Activated T-cell treated with anti-CD3 and anti-CD28 coated beads, Interleukin-2, amount 50 U/mL, for 1 hour (primary cell): ENCODE results near the gene CNTN4.
"Not testable (repeated sequence)": the region's sequence is repeated elsewhere in the genome, so short reads cannot be mapped to it uniquely, and the experiment has no call there.

Source experiments
- DNase-seq: peaks from one replicate; pipeline ENCODE4 v3.0.0-alpha.2; 2020

CNTN4 gene

DNA sequence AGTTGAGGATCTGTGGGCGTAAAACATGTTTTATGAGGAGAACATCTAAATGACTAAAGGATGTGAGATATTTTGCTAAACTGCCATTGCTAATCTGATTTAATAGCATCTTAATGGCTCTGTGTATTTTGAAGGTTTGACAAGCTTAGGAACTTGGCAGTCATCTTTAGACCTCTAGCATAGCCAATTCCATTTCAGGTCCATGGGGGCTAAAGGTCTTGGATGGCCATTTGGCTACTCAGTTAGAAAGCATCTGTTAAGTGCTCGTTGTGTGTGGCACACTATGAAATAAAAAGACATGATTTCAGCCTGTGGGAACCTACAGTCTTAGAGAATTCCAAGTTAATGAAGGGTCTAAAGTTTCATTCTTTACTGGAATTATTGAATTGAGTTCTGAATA is 775.3 kb downstream of the CNTN4 start:
- no peak for DNase-seq

DNA sequence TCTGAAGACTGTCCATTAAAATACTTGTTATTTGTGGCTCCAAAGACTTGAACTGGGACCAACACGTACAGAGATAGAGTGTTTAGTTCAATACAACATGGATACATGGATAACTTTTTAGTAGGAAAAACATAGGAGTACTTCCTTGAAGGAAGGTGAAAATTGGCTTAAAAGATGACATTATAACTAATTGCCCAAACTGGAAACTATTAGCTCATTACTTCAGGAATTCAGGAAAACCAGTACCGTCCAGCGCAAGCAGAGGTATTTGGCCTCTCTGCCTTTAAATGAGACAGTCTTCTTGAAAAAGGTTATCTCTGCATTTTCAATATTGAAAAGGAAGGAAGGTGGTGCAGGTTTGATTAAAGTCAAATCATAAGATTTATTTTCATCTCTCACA is 777.0 kb downstream of the CNTN4 start:
- no peak for DNase-seq

DNA sequence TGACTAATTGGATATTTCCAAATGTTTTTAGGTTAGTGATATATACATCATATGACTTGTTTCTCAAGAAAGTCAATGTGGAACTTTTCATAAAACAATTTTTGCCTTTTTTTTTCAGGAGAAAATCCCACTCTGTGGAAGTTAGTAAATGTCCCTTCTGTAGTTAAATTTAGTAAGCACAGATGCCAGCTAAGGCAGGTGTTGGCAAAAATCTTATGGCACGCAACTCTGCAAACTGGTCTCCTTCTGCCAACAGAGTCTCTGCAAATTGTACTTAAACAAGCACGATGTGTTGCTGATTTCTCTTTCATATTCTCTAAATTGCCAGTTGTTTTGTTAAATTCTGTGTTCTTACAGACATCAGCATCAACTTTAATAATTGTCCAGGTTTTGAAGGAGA is 777.7 kb downstream of the CNTN4 start:
- DNase-seq, result no peak

DNA sequence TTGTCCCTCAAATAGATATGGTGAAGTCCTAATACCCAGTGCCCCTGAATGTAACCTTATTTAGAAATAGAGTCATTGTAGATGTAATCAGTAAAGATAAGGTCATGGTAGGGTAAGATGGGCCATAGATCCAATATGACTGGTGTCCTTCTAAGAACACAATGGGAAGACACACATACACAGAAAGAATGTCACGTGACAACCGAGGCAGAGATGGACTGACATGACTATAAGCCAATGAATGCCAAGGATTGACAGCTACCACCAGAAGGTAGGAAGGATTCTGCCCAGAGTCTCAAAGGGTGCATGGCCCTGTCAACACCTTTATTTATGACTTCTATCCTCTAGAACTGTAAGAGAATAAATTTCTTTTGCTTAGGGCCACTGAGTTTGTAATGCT is 780.4 kb downstream of the CNTN4 start:
- DNase-seq, result no peak

DNA sequence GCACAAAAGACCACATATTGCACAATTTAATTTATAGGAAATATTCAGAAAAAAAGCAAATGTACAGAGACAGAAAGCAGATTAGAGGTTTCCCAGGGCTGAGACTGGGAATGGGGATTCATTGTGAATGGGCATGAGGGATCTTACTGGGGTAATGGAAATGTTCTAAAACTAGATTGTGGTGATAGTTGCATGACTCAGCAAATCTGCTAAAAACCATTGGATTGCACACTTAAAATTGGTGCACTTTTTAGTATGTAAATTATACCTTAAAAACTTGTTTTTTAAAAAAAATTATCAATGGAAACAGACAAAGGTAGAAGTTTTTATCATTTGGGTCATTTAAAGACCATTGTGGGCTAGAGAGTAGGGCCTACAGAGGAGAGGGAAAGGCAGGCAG is 780.9 kb downstream of the CNTN4 start:
- DNase-seq, result no peak

DNA sequence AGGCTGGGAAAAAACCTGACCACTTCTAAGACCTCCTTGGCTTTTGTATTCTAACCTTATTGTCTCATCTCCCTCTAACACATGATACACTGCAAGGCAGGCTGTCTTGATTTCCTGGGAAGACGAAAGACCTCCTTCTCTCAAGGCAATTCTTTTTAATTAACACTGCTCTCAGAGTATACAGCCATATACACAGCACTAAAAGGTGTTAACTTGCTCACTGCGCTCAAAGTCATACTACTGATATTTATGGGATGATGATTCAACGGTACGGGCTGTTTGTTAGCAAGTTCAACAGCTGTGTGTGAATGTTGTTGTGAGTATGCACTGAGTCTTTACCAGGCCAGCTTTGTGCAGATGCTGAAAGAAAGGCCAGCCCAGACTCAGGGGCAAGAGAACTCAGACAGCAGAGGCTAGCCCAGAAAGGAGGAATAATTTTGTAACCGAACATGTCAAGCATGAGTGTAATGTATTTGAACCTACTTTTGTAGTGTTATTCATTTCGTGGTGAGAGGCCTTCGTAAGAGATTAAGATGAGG is 781.6 kb downstream of the CNTN4 start:
- no peak for DNase-seq

DNA sequence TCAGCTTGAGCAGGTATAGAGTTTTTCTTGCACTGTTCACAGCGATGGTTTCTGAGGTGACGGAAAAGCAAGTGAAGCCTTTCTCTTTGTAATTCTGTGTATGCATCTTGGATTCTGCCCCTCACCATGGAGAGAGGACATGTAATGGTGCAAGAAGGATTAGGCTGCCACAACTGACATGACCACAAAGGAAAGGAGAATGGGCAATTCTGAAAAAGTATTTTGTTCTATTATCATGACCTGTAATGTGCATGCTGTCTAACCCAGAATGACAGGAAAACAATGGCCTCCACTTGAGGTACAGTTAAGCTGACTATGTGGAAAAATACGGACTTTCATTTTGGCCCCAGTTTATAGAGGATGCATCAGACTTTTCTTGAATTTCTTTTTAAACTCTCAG is 784.6 kb downstream of the CNTN4 start:
- no peak for DNase-seq

DNA sequence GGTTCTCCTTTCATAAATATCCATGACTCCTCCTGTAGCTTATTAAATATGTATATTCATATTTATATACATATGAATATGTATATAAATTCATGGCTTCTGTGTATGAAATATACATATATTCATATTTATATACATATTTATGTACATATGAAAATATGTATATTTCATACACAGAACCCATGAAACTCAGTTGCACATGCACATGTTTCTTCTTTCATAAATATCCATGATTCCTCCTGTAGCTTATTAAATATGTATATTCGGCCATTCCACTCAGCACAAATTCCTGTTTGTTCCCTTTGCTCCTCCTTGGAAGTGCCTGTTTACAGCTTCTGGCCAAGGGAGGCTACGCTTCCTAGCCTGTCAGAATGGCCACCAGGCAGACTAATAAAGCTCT is 789.9 kb downstream of the CNTN4 start:
- DNase-seq, result no peak

DNA sequence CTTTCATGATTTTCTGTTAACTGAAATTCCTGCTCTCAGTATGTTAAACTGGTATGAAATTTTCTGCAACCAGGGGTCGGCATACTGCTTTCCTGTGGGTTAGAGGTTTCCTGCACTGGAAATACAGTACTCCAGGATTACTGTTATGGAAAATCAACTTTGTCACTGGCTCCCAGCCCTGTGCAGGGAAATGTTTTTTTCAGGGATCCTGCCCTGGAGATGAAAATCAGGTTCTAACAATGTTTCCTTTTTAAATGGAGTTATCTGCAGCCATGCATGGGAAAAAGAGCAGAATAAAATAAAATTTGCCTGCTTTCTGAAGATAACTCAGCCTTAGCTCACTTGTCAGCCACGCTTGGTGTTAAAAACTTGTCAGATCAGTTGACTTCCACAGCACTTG is 791.1 kb downstream of the CNTN4 start:
- no peak for DNase-seq

DNA sequence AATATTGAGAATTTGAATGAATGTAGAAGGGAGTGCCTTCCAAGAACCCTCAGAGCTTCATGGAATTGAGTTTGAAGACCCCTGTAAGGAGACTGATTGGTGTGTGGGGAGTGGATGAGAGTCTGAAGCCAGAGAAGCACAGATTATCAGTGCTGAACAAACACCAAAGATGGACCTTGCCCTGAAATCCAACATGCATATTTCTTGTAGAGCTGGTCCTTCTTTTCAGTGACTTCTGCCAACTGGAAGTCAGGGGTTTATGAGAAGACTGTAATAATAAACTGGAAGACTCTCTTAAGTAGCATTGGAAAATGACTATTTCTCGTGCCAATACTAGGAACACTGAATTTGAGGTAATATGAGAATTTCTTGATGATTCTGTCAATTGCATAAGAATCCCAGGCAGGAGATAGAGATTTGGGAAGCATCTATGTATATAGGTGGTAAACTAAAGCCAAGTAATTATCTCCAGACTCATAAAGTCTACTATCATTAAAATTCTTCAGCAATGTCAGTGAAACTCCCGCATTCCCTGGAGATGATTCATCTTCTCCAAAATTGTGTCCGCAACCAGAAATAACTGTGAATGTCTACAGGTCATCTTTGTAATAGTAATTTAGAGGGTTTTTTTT is 797.8 kb downstream of the CNTN4 start:
- DNase-seq, result no peak

DNA sequence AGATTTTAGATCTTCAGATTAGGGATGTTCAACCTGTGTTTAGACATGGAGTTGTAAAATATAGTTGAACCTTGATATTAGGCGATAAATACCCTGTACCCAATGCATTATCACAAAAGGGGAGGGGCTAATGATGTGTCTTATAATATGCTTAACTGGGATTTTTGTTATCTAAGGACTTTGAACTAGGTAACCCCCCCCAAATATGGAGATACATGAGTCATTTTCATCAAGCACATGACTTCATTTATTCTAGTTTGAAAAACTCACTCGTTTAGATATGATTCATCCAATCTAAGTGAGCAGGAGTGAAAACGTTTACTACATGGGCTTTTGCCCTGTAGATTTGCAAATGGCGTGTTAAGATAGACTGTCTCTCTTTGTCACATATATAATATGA is 799.2 kb downstream of the CNTN4 start:
- DNase-seq, result no peak

DNA sequence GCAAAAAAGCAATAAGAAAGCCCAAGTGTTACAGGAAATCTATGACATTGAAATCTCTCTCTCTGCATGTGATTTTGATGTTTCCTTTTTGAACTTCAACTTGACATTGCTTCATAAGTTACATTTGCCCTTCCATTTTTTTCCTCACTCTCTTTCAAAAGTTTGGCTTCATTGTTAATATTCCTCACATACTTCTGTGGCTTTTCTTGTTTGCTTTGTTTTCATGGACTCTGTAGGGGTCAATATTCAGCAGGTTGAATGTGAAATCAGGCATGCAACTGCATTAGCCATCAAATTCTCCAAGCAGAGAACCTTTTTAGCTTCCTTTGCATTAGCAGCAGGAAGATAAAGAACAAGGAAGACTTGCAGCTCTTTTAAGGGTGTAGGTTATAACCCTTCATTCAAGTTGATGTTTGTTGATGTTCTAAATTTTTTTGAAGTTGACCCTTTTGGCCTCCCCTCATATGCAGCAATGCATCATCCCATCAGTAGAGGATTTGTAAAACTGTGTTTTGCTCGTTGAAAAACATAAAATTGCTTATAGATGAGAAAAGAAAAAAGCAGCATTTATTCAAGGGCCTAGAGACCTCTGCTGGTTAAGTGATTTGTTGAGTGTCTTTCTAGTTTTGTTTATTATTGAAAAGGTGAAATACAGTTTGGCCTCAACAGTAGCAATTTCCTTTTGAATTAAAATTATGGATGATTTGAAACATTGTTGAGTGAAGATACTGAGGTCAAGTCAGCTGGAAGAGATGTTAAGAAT is 800.1 kb downstream of the CNTN4 start:
- no peak for DNase-seq

DNA sequence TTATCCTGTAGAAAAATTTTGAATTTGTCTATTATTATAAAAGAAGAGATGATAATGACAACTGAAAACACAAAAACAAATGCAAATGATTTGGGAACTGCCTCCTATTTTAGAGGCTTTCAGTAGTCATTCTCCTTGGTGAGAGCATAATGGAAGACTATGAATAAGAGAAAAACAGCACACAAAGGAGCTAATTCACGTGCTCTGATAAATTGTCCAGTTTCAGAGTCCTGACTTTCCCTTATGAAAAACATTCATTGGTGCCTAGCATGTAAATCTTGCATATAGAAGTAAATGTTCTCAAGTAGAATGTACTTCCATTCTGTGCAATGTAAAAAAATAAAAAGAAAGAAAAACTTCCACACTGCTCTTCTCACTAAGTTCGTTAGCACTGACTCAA is 805.4 kb downstream of the CNTN4 start:
- DNase-seq, result no peak

DNA sequence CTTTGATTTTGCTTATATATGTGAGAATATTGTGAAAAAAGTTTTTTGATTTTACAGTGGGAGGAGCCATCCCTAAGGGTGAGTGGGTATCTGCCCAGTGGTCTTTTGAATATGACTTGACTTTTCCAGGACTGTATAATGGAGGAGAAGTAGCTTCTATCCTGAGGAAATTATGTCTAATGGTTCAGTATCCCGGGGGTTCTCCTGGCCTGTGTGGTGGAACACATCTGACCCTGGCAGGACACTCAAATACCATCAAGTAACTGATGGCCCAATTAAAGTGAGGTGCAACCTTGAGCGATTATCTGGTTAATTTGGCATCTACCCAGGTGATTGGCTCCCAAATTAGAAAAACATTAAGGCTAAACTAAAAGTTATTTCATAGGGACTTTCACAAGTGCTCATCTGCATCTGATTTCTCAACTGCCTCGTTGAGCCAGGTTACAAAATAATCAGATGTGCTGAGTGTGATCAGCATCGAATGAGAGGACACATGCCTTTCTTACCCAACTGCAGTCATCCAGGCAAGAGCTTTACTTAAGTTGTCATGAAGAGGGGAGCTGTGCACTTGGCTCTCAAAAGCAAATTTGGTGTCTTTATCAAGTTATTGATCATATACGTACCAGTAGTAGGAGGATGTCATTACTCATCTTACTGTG is 810.2 kb downstream of the CNTN4 start:
- DNase-seq, result no peak

DNA sequence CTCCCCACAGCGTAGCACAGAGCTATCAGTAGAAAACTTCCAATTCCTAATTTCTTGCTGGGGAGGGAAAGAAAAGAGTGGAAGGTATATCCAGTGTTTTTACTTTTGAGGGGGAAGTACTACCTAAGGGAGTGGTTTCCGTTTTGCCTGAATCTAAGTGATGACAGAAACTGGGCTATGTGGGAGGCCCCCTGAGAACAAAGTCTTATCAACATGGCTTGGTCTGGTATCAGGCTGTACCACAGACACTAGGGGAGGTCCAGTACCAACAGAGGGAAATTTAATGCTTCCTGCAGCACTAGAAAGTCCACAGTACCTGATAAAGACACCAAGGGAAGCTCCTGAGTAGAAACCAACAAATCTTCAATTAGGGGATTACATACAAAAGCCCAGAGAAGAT is 812.3 kb downstream of the CNTN4 start:
- DNase-seq, result no peak

DNA sequence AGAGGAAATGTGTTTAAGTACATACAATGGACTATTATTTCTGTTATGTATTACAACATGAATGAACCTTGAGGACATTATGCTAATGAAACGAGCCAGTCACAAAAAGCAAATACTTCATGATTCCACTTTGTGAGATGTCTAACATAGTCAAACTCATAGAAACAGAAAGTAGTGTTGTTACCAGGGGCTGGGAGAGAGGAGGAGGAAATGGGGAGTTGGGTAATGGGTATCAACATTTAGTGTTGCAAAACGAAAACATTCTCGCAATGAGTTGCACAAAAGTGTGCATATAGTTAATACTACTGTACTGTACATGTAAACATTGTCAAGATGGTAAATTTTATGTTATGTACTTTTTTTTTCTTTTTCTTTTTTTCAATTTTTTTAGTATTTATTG is 817.2 kb downstream of the CNTN4 start:
- DNase-seq, result no peak

DNA sequence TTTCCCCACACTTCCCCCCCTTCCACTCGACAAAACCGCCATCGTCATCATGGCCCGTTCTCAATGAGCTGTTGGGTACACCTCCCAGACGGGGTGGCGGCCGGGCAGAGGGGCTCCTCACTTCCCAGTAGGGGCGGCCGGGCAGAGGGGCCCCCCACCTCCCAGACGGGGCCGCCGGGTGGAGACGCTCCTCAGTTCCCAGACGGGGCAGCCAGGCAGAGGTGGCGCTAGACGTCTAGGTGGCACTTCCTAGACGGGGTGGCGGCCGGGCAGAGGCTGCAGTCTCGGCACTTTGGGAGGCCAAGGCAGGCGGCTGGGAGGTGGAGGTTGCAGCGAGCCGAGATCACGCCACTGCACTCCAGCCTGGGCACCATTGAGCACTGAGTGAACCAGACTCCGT is 818.0 kb downstream of the CNTN4 start:
- DNase-seq, result not testable (repeated sequence)

DNA sequence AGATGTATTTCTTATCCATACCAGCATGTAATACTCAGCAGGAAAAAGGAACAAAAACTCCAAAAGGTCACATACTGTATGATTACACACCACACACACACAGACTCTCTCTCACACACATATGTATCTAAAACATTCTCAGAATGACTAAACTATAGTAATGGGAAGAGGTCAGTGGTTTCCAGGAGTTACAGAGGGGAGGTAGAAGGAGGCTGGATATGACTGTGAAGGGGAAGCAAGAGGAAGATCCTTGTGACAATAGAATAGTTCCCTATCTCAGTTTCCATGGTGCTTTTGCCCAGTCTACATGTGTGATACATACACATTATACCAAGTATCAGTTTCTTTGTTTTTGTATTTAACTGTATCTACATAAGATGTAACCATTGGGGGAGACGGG is 821.4 kb downstream of the CNTN4 start:
- no peak for DNase-seq

DNA sequence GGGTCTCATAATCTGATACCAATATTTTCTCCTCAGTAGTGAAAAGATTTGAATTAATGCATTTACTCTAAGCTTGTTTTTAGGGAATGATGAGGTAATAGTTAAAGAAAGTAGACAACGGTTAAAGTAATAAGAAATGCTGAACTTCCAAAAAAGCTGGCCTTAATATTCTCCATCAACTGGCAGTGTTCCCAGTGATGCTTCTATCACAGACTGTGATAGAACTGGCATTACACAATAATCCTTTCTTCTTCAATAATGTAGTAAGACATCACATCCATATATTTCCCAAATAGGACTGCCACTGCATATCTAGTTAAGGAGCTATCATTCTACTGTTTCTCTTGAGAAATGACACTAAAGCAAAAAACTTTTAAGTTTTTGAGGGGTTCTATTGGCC is 822.8 kb downstream of the CNTN4 start:
- DNase-seq, result no peak

DNA sequence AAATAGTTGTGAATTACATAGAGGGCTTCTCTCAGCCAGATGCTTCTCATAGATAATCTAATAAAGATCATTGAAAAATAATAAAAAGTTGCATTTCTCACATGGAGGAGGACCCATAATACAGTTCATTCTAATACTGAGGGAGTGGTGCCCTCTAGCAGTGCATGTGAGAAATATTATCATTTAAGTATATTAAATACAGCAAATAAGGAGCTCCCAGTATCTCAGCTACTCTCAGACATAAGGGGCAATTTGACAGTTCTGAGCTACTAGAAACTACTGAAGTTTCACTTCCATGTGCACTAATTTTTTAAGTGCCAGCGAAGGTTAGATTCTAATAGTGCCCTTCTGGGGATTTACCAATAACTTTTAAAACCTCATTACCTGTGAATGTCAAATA is 823.2 kb downstream of the CNTN4 start:
- no peak for DNase-seq

DNA sequence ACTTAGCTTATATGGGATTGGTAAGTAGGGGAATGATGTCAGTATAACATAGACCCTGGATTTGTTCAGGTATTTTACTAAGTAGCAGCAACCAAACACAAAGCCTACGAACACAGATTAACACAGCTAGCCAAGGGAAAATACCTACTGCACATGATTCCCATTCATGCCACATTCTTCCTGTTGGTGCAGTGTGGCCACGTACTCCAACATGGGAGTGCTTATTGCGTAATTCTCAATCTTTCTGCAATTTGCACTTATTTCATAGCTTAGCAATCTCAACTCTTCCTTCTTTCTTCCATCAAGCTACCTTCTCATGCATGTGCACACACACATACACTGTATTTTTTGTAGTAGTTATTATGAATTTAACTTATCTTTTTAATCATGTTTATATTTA is 824.7 kb downstream of the CNTN4 start:
- no peak for DNase-seq

DNA sequence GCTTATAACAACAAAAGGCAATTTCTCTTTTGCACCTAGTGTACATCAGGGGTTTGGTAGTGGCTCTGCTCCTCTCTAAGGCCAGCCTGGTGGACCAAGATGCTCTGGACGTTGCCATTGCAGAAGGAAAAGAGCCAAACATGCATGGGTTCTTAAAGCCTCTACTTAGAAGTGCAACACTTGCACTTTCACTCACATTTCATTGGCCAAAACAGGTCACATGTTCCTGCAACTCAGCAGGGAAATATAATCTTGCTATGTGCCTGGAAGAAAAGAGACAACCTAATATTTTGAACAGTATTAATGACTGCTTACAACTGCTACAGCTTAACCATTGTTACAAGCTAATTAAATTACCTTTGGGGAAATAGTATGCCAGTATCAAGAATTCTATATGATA is 828.6 kb downstream of the CNTN4 start:
- DNase-seq, result no peak

DNA sequence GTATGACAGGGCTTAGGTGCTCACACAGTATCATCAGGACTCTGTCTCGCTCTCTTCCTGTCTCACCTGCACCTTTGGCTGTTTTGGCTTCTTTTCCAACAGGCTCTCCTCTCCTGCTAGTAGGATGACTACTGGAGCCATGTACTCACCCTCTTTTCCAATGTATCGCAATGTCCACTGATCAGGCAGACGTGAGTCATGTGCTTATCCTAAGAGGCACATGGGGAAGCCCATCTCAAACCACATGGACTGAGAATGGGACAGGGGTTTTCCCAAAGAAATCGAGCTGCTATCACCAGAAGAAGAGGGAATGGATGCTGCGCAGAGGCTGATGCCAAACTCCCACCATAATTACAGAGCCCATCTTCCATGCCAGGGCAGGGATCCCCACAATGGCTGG is 830.9 kb downstream of the CNTN4 start:
- DNase-seq, result no peak

DNA sequence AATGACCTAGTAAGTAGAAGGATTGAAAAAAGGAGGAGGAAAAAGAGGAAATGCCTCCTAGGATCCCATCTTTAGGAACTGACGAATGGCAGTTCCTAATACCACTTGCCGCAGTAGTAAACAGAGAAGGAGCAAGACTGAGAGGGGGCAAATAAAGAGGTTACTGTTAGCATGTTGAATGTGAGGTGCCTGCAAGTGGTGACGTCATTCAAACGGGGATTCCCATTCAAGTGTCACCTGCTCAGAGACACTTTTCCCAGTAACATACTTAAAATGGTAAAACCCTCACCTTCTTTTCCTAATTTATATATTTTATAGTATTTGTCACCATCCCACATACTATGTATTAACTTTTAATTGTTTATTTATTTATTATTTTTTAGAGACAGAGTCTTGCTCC is 832.6 kb downstream of the CNTN4 start:
- no peak for DNase-seq
